Neural cell (in vitro differentiated cells): ENCODE data around the gene SH3GL3. TPM values are rescaled to one million over a fixed set of nuclear protein-coding genes. Genes with fewer than 3 reads are reported as not detected.

Experiments
- H2AFZ ChIP-seq: fragments of 200-600, 300-800 bp; sonication (generic), shearing (Covaris generic); 2 replicates; pipeline ENCODE4 v1.6.0; 2014; ENCODE audit warnings: low read depth, mild to moderate bottlenecking, antibody characterized with exemption, low read length, moderate library complexity
- H3F3A ChIP-seq: fragments of 200-600 bp; shearing (Covaris generic); 2 replicates; pipeline ENCODE4 v1.6.1; 2016; ENCODE audit warnings: mild to moderate bottlenecking, moderate library complexity, mixed read lengths, antibody characterized with exemption, low read length; ENCODE audit not compliant: insufficient read depth, poor library complexity, severe bottlenecking
- H3K27ac ChIP-seq: fragments of 200-600, 300-800 bp; sonication (generic), shearing (Covaris generic); 2 replicates; pipeline ENCODE4 v1.5.1; 2014; ENCODE audit warnings: mild to moderate bottlenecking, low read length, moderate library complexity
- H3K27me3 ChIP-seq: fragments of 300-800, 200-600 bp; sonication (generic), shearing (Covaris generic); 2 replicates; pipeline ENCODE4 v1.6.0; 2014; ENCODE audit warnings: mild to moderate bottlenecking, low read depth, low read length, moderate library complexity; ENCODE audit not compliant: insufficient read depth
- H3K36me3 ChIP-seq: fragments of 300-800, 200-600 bp; sonication (generic), shearing (Covaris generic); 2 replicates; pipeline ENCODE4 v1.5.1; 2014; ENCODE audit warnings: mild to moderate bottlenecking, antibody characterized with exemption, low read length, moderate library complexity; ENCODE audit not compliant: insufficient read depth
- H3K4me2 ChIP-seq: fragments of 300-800, 200-600 bp; sonication (generic), shearing (Covaris generic); 2 replicates; pipeline ENCODE4 v1.6.0; 2014; ENCODE audit warnings: mild to moderate bottlenecking, low read length
- H3K4me3 ChIP-seq: fragments of 300-800, 200-600 bp; sonication (generic), shearing (Covaris generic); 2 replicates; pipeline ENCODE4 v1.5.1; 2014; ENCODE audit warnings: mild to moderate bottlenecking, low read length, moderate library complexity
- H3K79me2 ChIP-seq: fragments of 200-600 bp; shearing (Covaris generic); replicated peaks from 2 replicates; pipeline ENCODE4 v1.6.0; 2014; ENCODE audit warnings: mild to moderate bottlenecking, low read length, moderate library complexity; ENCODE audit not compliant: insufficient read depth
- H3K9ac ChIP-seq: fragments of 300-800, 200-600 bp; sonication (generic), shearing (Covaris generic); 2 replicates; pipeline ENCODE4 v1.6.1; 2016; ENCODE audit warnings: mild to moderate bottlenecking, low read length, mixed read lengths
- H3K9me2 ChIP-seq: fragments of 200-600 bp; shearing (Covaris generic); 2 replicates; pipeline ENCODE4 v1.6.1; 2016; ENCODE audit warnings: mild to moderate bottlenecking, low read length, mixed read lengths; ENCODE audit not compliant: insufficient read depth
- H3K9me3 ChIP-seq: fragments of 200-600, 300-800 bp; sonication (generic), shearing (Covaris generic); 2 replicates; pipeline ENCODE4 v1.6.1; 2016; ENCODE audit warnings: mild to moderate bottlenecking, mixed run types, low read length, moderate library complexity, mixed read lengths
- H4K20me1 ChIP-seq: fragments of 200-600 bp; shearing (Covaris generic); 2 replicates; pipeline ENCODE4 v1.6.1; 2016; ENCODE audit warnings: mild to moderate bottlenecking, mixed run types; ENCODE audit not compliant: insufficient read depth
- EP300 ChIP-seq: fragments of 450-650 bp; conservative IDR thresholded peaks from 2 replicates; pipeline ENCODE4 v1.6.1; 2014; ENCODE audit warnings: antibody characterized with exemption, mild to moderate bottlenecking, moderate library complexity; ENCODE audit not compliant: poor library complexity, severe bottlenecking
- EZH2 ChIP-seq: fragments of 200-600, 300-800 bp; shearing (Covaris generic), sonication (generic); IDR thresholded peaks from 2 replicates; pipeline ENCODE4 v1.6.1; 2014; ENCODE audit warnings: antibody characterized with exemption, low read length, borderline replicate concordance, mild to moderate bottlenecking; ENCODE audit not compliant: insufficient read depth, poor library complexity, severe bottlenecking
- MXI1 ChIP-seq: fragments of 450-650 bp; conservative IDR thresholded peaks from 2 replicates; pipeline ENCODE4 v1.6.1; 2014; ENCODE audit warnings: antibody characterized with exemption, mild to moderate bottlenecking; ENCODE audit not compliant: poor library complexity, severe bottlenecking
- POLR2AphosphoS5 ChIP-seq: IDR thresholded peaks from 2 replicates; pipeline ENCODE4 v1.6.1; 2012
- RAD21 ChIP-seq: fragments of 450-650 bp; conservative IDR thresholded peaks from 2 replicates; pipeline ENCODE4 v1.6.1; 2014; ENCODE audit warnings: antibody characterized with exemption, mild to moderate bottlenecking, moderate library complexity
- SMC3 ChIP-seq: fragments of 450-650 bp; conservative IDR thresholded peaks from 2 replicates; pipeline ENCODE4 v1.6.1; 2014; ENCODE audit warnings: antibody characterized with exemption, mild to moderate bottlenecking, moderate library complexity; ENCODE audit not compliant: poor library complexity
- TAF1 ChIP-seq: IDR thresholded peaks from 2 replicates; pipeline ENCODE4 v1.6.1; 2012; ENCODE audit warnings: low read depth
- polyA plus RNA-seq: library from polyadenylated mRNA; depleted of rRNA; stranded (reverse); fragments of >200 nt; gene quantifications from 2 replicates; pipeline ENCODE4 v1.2.3, GENCODE V29; 2014
- TF ChIP-seq, protein P1 (sequence below): IDR thresholded peaks from 2 replicates; pipeline ENCODE4 v1.6.1; 2012; ENCODE audit warnings: borderline replicate concordance
- TF ChIP-seq, protein P2 (sequence below): fragments of 450-650 bp; IDR thresholded peaks from 2 replicates; pipeline ENCODE4 v1.5.1; 2014; ENCODE audit warnings: antibody characterized with exemption, mild to moderate bottlenecking, moderate library complexity; ENCODE audit not compliant: poor library complexity, severe bottlenecking

Gene SH3GL3
- polyA plus RNA-seq, 1 donor from 2014 or later, result 104 TPM

GRCh38 chr15:83436513-83437158 is 10.5 kb upstream of the SH3GL3 start:
- no peaks in the 10 kb centered on the region for H4K20me1 ChIP-seq
- no peak overlapping the region for H3K27ac ChIP-seq
- no peak overlapping the region for H3K4me2 ChIP-seq
- H2AFZ ChIP-seq, result no peak overlapping the region
- no peaks in the 10 kb centered on the region for H3F3A ChIP-seq
- no peaks in the 10 kb centered on the region for H3K27me3 ChIP-seq
- no peak overlapping the region for H3K9ac ChIP-seq
- H3K79me2 ChIP-seq, result no peaks in the 10 kb centered on the region
- H3K9me3 ChIP-seq, result no peaks in the 10 kb centered on the region
- peak; percentile 74 for TF ChIP-seq SMC3
- no peak for TF ChIP-seq MXI1
- TF ChIP-seq POLR2AphosphoS5, result no peak
- TF ChIP-seq, protein P1, sequence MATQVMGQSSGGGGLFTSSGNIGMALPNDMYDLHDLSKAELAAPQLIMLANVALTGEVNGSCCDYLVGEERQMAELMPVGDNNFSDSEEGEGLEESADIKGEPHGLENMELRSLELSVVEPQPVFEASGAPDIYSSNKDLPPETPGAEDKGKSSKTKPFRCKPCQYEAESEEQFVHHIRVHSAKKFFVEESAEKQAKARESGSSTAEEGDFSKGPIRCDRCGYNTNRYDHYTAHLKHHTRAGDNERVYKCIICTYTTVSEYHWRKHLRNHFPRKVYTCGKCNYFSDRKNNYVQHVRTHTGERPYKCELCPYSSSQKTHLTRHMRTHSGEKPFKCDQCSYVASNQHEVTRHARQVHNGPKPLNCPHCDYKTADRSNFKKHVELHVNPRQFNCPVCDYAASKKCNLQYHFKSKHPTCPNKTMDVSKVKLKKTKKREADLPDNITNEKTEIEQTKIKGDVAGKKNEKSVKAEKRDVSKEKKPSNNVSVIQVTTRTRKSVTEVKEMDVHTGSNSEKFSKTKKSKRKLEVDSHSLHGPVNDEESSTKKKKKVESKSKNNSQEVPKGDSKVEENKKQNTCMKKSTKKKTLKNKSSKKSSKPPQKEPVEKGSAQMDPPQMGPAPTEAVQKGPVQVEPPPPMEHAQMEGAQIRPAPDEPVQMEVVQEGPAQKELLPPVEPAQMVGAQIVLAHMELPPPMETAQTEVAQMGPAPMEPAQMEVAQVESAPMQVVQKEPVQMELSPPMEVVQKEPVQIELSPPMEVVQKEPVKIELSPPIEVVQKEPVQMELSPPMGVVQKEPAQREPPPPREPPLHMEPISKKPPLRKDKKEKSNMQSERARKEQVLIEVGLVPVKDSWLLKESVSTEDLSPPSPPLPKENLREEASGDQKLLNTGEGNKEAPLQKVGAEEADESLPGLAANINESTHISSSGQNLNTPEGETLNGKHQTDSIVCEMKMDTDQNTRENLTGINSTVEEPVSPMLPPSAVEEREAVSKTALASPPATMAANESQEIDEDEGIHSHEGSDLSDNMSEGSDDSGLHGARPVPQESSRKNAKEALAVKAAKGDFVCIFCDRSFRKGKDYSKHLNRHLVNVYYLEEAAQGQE, result no peak
- TF ChIP-seq EP300, result no peak
- TF ChIP-seq, protein P2, sequence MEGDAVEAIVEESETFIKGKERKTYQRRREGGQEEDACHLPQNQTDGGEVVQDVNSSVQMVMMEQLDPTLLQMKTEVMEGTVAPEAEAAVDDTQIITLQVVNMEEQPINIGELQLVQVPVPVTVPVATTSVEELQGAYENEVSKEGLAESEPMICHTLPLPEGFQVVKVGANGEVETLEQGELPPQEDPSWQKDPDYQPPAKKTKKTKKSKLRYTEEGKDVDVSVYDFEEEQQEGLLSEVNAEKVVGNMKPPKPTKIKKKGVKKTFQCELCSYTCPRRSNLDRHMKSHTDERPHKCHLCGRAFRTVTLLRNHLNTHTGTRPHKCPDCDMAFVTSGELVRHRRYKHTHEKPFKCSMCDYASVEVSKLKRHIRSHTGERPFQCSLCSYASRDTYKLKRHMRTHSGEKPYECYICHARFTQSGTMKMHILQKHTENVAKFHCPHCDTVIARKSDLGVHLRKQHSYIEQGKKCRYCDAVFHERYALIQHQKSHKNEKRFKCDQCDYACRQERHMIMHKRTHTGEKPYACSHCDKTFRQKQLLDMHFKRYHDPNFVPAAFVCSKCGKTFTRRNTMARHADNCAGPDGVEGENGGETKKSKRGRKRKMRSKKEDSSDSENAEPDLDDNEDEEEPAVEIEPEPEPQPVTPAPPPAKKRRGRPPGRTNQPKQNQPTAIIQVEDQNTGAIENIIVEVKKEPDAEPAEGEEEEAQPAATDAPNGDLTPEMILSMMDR, result peak; percentile 72
- no peak for TF ChIP-seq EZH2
- no peak for TF ChIP-seq TAF1
- peak; percentile 73 for TF ChIP-seq RAD21
- H3K9me2 ChIP-seq, result no peaks in the 10 kb centered on the region
- no peaks in the 10 kb centered on the region for H3K36me3 ChIP-seq
- H3K4me3 ChIP-seq, result no peak overlapping the region

GRCh38 chr15:83443076-83443847 is 3.9 kb upstream of the SH3GL3 start:
- Histone ChIP-seq H3K27ac (no peak overlapping the region), H3K36me3 (no peaks in the 10 kb centered on the region), H3K4me2 (no peak overlapping the region), H3F3A (no peaks in the 10 kb centered on the region), H3K9ac (no peak overlapping the region), H2AFZ (no peak overlapping the region), H4K20me1 (no peaks in the 10 kb centered on the region), H3K9me2 (no peaks in the 10 kb centered on the region), H3K9me3 (no peaks in the 10 kb centered on the region), H3K27me3 (no peaks in the 10 kb centered on the region), H3K4me3 (no peak overlapping the region), H3K79me2 (no peaks in the 10 kb centered on the region)
- TF ChIP-seq SMC3, result no peak
- TF ChIP-seq EZH2, result no peak
- TF ChIP-seq, protein P1, result no peak
- TF ChIP-seq POLR2AphosphoS5, result no peak
- TF ChIP-seq, protein P2, result no peak
- no peak for TF ChIP-seq MXI1
- TF ChIP-seq TAF1, result no peak
- no peak for TF ChIP-seq RAD21
- no peak for TF ChIP-seq EP300
